ENCODE data around the gene COPB2. TPM values are rescaled to one million over a fixed set of nuclear protein-coding genes. Genes with fewer than 3 reads are reported as not detected.

COPB2 gene
- total RNA-seq, 4 donors from 2014 or later: 38.9 to 43.4 (median 42.1) TPM

GRCh38 chr3:139343895-139344856 lies 45.3 kb downstream of the COPB2 start, which contains the start of gene MRPS22:
Gene MRPS22, plus strand, starts transcription at chr3:139344020. Its CDS starts 7 bp downstream, at chr3:139344027.
- H3K27me3 ChIP-seq: no peaks in the 10 kb centered on the region
- TF ChIP-seq CTCF (IDR thresholded peaks at IDR 0.05 in 4 of 5, conservative IDR thresholded peaks at IDR 0.05 in 1 of 5) (no peak), POLR2A (IDR thresholded peaks at IDR 0.05) (peak in 1 of 2 donors; percentile 31)
- peak; percentile 98 to 99 for ATAC-seq

GRCh38 chr3:139342054-139342453 lies 47.4 kb downstream of the COPB2 start:
- TF ChIP-seq POLR2A (IDR thresholded peaks at IDR 0.05) (no peak), CTCF (IDR thresholded peaks at IDR 0.05 in 4 of 5, conservative IDR thresholded peaks at IDR 0.05 in 1 of 5) (no peak)
- H3K4me3 ChIP-seq: no peak overlapping the region
- no peak for DNase-seq
- in situ Hi-C loops (cut with MboI; ENCODE audit: low sequenced_read_pairs in 4 of 4): loop anchor here in 2 of 4 donors (25.0 kb wide), 1 partner anchor 405 kb away; the partner anchor contains the start of genes FOXL2 (in 2 of the 2) and FOXL2NB (in 2 of the 2)
- intact Hi-C loops (cut with DNase I; ENCODE audit: low total_unique reads): no loop called here
- no peak for ATAC-seq
- no peaks in the 10 kb centered on the region for H3K9me3 ChIP-seq
- H3K27ac ChIP-seq: no peak overlapping the region
- peaks cover 0 to 5% of the 10 kb centered on the region in 2 donors for H3K36me3 ChIP-seq
- peaks cover 19% of the 10 kb centered on the region in 2 donors for H3K4me1 ChIP-seq
- H3K27me3 ChIP-seq: no peaks in the 10 kb centered on the region

More at GRCh38 chr3:139343895-139344856, 45.3 kb downstream of the COPB2 start, which contains the start of gene MRPS22:
- Histone ChIP-seq H3K9me3 (no peaks in the 10 kb centered on the region), H3K27ac (peak within 1 kb of the TSS; percentile 86 to 93 (median 86)), H3K4me1 (peaks cover 19% of the 10 kb centered on the region in 2 donors), H3K36me3 (peaks cover 0 to 26% of the 10 kb centered on the region in 2 donors), H3K4me3 (peak within 1 kb of the TSS; percentile 70 to 99 (median 90))
- DNase-seq: peak; percentile 74 to 78
- intact Hi-C loops (cut with DNase I; ENCODE audit: low total_unique reads): loop anchor here (2.0 kb wide), 1 partner anchor 45 kb away; the partner anchor contains the start of gene COPB2
- in situ Hi-C loops (cut with MboI; ENCODE audit: low sequenced_read_pairs in 4 of 4): loop anchor here in 2 of 4 donors (25.0 kb wide), 1 partner anchor 407 kb away; the partner anchor contains the start of genes FOXL2 (in 2 of the 2) and FOXL2NB (in 2 of the 2)

GRCh38 chr3:139340784-139341183 lies 48.7 kb downstream of the COPB2 start:
- H3K27ac ChIP-seq: no peak overlapping the region
- no peaks in the 10 kb centered on the region for H3K36me3 ChIP-seq
- H3K4me1 ChIP-seq: peaks cover 14 to 16% of the 10 kb centered on the region in 2 donors
- TF ChIP-seq POLR2A (IDR thresholded peaks at IDR 0.05) (no peak), CTCF (IDR thresholded peaks at IDR 0.05 in 4 of 5, conservative IDR thresholded peaks at IDR 0.05 in 1 of 5) (no peak)
- in situ Hi-C loops (cut with MboI; ENCODE audit: low sequenced_read_pairs in 4 of 4) (loop anchor here in 2 of 4 donors (25.0 kb wide), 1 partner anchor 403 kb away; the partner anchor contains the start of genes FOXL2 (in 2 of the 2) and FOXL2NB (in 2 of the 2)), intact Hi-C loops (cut with DNase I; ENCODE audit: low total_unique reads) (no loop called here)
- no peaks in the 10 kb centered on the region for H3K27me3 ChIP-seq
- no peak overlapping the region for H3K4me3 ChIP-seq
- DNase-seq: no peak
- H3K9me3 ChIP-seq: no peaks in the 10 kb centered on the region
- ATAC-seq: no peak

GRCh38 chr3:139339219-139339906 lies 50.1 kb downstream of the COPB2 start:
- intact Hi-C loops (cut with DNase I; ENCODE audit: low total_unique reads): no loop called here
- no peaks in the 10 kb centered on the region for H3K27me3 ChIP-seq
- no peaks in the 10 kb centered on the region for H3K36me3 ChIP-seq
- H3K4me3 ChIP-seq: no peak overlapping the region
- no peak for ATAC-seq
- H3K4me1 ChIP-seq: peaks cover 0 to 1% of the 10 kb centered on the region in 2 donors
- TF ChIP-seq CTCF (IDR thresholded peaks at IDR 0.05 in 4 of 5, conservative IDR thresholded peaks at IDR 0.05 in 1 of 5): no peak
- no peak for TF ChIP-seq POLR2A (IDR thresholded peaks at IDR 0.05)
- no peak overlapping the region for H3K27ac ChIP-seq
- no peaks in the 10 kb centered on the region for H3K9me3 ChIP-seq
- in situ Hi-C loops (cut with MboI; ENCODE audit: low sequenced_read_pairs in 4 of 4): loop anchor here in 3 of 4 donors (10.0 to 25.0 kb wide), 2 partner anchors 402 to 405 kb away; partner anchors contain the start of genes FOXL2 (in 2 of the 3) and FOXL2NB (in 2 of the 3)
- DNase-seq: no peak

Measured in gastrocnemius medialis (tissue), 4 donors.